ENCODE measurements around the gene CHRD. TPM values are rescaled to one million over a fixed set of nuclear protein-coding genes. Genes with fewer than 3 reads are reported as not detected.

The CHRD gene
- total and polyA plus RNA-seq, 9 of the 15 experiments (the other 6 are each of a cell fraction or from before 2014, with no cell fraction given) = 0.11 to 1.3 (median 0.59) TPM; not detected in 3

DNA sequence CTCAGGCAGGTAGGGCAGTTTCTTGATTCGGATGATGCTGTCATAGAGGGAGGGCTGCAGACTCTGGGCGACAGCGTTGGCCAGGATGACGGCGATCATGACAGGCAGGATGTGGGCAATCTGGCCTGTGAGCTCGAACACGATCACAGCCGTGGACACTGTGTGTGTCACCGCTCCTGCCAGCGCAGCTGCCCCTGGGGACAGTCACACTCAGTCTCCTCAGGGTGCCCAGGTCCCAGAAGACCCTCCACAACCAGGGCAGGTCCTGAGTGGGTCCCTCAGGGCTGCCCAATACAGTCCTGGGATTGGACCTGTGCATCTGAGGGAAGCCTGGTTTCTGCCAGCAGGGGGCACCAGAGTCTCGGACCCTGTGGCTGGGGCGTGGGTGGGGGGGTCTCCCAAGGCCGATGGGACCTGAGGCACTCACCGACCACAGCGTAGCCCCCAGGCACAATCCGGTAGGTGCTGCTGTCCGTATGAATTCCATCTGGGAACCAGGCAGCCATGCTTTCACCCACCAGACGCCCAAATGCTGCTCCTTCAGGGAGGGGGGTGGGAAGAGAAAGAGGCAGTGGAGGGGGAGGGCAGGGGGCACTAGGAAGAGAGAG is 25.6 kb upstream of the CHRD start (continued):
- TF ChIP-seq, protein P1, sequence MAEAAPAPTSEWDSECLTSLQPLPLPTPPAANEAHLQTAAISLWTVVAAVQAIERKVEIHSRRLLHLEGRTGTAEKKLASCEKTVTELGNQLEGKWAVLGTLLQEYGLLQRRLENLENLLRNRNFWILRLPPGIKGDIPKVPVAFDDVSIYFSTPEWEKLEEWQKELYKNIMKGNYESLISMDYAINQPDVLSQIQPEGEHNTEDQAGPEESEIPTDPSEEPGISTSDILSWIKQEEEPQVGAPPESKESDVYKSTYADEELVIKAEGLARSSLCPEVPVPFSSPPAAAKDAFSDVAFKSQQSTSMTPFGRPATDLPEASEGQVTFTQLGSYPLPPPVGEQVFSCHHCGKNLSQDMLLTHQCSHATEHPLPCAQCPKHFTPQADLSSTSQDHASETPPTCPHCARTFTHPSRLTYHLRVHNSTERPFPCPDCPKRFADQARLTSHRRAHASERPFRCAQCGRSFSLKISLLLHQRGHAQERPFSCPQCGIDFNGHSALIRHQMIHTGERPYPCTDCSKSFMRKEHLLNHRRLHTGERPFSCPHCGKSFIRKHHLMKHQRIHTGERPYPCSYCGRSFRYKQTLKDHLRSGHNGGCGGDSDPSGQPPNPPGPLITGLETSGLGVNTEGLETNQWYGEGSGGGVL (CRISPR knock-in tag; IDR thresholded peaks at IDR 0.05) = no peak
- TF ChIP-seq, protein P2, sequence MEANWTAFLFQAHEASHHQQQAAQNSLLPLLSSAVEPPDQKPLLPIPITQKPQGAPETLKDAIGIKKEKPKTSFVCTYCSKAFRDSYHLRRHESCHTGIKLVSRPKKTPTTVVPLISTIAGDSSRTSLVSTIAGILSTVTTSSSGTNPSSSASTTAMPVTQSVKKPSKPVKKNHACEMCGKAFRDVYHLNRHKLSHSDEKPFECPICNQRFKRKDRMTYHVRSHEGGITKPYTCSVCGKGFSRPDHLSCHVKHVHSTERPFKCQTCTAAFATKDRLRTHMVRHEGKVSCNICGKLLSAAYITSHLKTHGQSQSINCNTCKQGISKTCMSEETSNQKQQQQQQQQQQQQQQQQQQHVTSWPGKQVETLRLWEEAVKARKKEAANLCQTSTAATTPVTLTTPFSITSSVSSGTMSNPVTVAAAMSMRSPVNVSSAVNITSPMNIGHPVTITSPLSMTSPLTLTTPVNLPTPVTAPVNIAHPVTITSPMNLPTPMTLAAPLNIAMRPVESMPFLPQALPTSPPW (CRISPR knock-in tag; IDR thresholded peaks at IDR 0.05) = peak; percentile 69

DNA sequence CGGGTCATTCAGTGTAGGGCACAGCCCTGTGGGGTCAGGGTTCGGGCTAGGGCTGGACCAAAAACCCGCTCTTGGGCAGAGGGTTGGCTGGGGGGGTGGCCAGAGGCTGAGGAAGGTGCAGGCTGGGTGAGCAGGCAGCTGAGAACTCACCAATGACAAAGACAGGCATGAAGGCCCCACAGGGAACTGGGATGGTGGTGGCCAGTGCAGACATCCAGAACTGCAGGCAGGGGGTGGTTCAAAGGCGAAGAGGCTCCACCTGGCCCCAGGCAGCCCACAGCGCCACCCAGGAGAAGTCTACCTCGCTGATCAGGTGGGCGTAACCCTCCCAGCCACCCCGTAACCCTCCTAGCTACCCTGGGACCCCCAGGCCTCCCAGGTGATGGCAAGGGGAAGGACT is 25.1 kb upstream of the CHRD start:
- peak overlapping the region in 1 of 2 experiments; percentile 60; a peak in 2 of 4 replicates for H3K9ac ChIP-seq (ENCODE audit: insufficient read depth in 1 of 2, low read depth in 2 of 2, low read length in 2 of 2)
- H3K27me3 ChIP-seq (ENCODE audit: control insufficient read depth in 2 of 2, insufficient read depth in 2 of 2, low read length in 2 of 2) = no peaks in the 10 kb centered on the region
- POLR2A ChIA-PET = interaction anchor here (0.6 to 1.2 kb wide), 3 partner anchors 9 to 1469 kb away, joined by 3 to 4 read pairs (median 4); no protein-coding TSS in a partner anchor
- no peaks in the 10 kb centered on the region for H4K20me1 ChIP-seq (replicated peaks; ENCODE audit: control insufficient read depth, insufficient read depth, low read length)
- FAIRE-seq (no peak), DNase-seq (ENCODE audit: extremely low read depth in 1 of 4, low spot score in 3 of 4) (no peak), ATAC-seq (no peak; the same call in 2 of the 3 replicates)
- peaks cover 5% of the 10 kb centered on the region for H3K9me1 ChIP-seq (ENCODE audit: control insufficient read depth, insufficient read depth, low read length)
- H3K9me3 ChIP-seq (replicated peaks; ENCODE audit: control insufficient read depth, insufficient read depth, low read depth, low read length) = no peaks in the 10 kb centered on the region
- CTCF ChIA-PET (ENCODE audit: low intra/inter-chr PET ratio) = no interaction called here
- H3K4me2 ChIP-seq (ENCODE audit: insufficient read depth, low read length) = no peak overlapping the region
- no peak overlapping the region for H3K27ac ChIP-seq (ENCODE audit: extremely low read depth, low read depth, low read length)
- H3K4me3 ChIP-seq = no peak overlapping the region
- peaks cover 25 to 69% of the 10 kb centered on the region in 2 experiments; a peak in 4 of 5 replicates for H3K4me1 ChIP-seq (replicated peaks in 1 of 2; ENCODE audit: control insufficient read depth in 2 of 2, insufficient read depth in 2 of 2, low read length in 2 of 2)
- H3K36me3 ChIP-seq (ENCODE audit: control insufficient read depth, insufficient read depth, low read length) = peaks cover 86% of the 10 kb centered on the region; the same call in 2 of the 3 replicates
- H3K79me2 ChIP-seq (ENCODE audit: control insufficient read depth, insufficient read depth, low read length) = peaks cover 6% of the 10 kb centered on the region; the same call in 2 of the 3 replicates
- intact Hi-C loops (cut with micrococcal nuclease) (no loop called here), in situ Hi-C loops (cut with MboI) (no loop called here)
- 91% methylated on average over 5 of the region's 8 CpGs for WGBS (ENCODE audit: insufficient coverage, low coverage, missing lambda C conversion rate)
- no peak overlapping the region for H2AFZ ChIP-seq (ENCODE audit: low read depth, low read length)
- no TSS peak for BruUV-seq (replicated peaks)
- TF ChIP-seq, protein P3, sequence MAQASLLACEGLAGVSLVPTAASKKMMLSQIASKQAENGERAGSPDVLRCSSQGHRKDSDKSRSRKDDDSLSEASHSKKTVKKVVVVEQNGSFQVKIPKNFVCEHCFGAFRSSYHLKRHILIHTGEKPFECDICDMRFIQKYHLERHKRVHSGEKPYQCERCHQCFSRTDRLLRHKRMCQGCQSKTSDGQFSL (CRISPR knock-in tag; IDR thresholded peaks at IDR 0.05) = 0 out of 2 replicates have a peak, but pooled peaks have one; percentile 58
- TF ChIP-seq, protein P3 (tag; IDR thresholded peaks at IDR 0.05) = no peak
- TF ChIP-seq HIVEP1 (CRISPR knock-in tag; IDR thresholded peaks at IDR 0.05) = no peak
- TF ChIP-seq C11orf30 (IDR thresholded peaks at IDR 0.05; ENCODE audit: low read depth) = no peak
- TF ChIP-seq ZNF766 (CRISPR knock-in tag; conservative IDR thresholded peaks at IDR 0.05) = no peak
- TF ChIP-seq RBM34 (IDR thresholded peaks at IDR 0.05; ENCODE audit: borderline replicate concordance, insufficient read depth, low read length) = no peak
- TF ChIP-seq, protein P4, sequence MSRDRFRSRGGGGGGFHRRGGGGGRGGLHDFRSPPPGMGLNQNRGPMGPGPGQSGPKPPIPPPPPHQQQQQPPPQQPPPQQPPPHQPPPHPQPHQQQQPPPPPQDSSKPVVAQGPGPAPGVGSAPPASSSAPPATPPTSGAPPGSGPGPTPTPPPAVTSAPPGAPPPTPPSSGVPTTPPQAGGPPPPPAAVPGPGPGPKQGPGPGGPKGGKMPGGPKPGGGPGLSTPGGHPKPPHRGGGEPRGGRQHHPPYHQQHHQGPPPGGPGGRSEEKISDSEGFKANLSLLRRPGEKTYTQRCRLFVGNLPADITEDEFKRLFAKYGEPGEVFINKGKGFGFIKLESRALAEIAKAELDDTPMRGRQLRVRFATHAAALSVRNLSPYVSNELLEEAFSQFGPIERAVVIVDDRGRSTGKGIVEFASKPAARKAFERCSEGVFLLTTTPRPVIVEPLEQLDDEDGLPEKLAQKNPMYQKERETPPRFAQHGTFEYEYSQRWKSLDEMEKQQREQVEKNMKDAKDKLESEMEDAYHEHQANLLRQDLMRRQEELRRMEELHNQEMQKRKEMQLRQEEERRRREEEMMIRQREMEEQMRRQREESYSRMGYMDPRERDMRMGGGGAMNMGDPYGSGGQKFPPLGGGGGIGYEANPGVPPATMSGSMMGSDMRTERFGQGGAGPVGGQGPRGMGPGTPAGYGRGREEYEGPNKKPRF (IDR thresholded peaks at IDR 0.05; ENCODE audit: low read depth, low read length) = no peak
- TF ChIP-seq TSC22D4 (tag; IDR thresholded peaks at IDR 0.05) = no peak
- TF ChIP-seq U2AF2 (optimal IDR thresholded peaks at IDR 0.05; ENCODE audit: low read depth, low read length) = no peak
- TF ChIP-seq, protein P5, sequence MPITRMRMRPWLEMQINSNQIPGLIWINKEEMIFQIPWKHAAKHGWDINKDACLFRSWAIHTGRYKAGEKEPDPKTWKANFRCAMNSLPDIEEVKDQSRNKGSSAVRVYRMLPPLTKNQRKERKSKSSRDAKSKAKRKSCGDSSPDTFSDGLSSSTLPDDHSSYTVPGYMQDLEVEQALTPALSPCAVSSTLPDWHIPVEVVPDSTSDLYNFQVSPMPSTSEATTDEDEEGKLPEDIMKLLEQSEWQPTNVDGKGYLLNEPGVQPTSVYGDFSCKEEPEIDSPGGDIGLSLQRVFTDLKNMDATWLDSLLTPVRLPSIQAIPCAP (CRISPR knock-in tag; IDR thresholded peaks at IDR 0.05; ENCODE audit: borderline replicate concordance) = no peak

Measured in K562 (cell line).